Fibroblast of pulmonary artery (primary cell): ENCODE results near the gene IFITM1.
"Not testable (repeated sequence)": the region's sequence is repeated elsewhere in the genome, so short reads cannot be mapped to it uniquely, and the experiment has no call there.

Source experiments
- DNase-seq: peaks from one replicate; pipeline ENCODE4 v3.0.0-alpha.2; 2010; ENCODE audit warnings: low read depth
- H3K4me3 ChIP-seq: replicated peaks from 2 replicates; pipeline ENCODE4 v1.5.1; 2011; ENCODE audit warnings: low read depth, mild to moderate bottlenecking, control low read depth, low read length, moderate library complexity
- TF ChIP-seq, protein P1 (sequence below): IDR thresholded peaks from 2 replicates; pipeline ENCODE4 v1.5.1; 2011; ENCODE audit warnings: mild to moderate bottlenecking, control low read depth, low read length, inconsistent platforms; ENCODE audit errors: missing control alignments

The IFITM1 gene

DNA sequence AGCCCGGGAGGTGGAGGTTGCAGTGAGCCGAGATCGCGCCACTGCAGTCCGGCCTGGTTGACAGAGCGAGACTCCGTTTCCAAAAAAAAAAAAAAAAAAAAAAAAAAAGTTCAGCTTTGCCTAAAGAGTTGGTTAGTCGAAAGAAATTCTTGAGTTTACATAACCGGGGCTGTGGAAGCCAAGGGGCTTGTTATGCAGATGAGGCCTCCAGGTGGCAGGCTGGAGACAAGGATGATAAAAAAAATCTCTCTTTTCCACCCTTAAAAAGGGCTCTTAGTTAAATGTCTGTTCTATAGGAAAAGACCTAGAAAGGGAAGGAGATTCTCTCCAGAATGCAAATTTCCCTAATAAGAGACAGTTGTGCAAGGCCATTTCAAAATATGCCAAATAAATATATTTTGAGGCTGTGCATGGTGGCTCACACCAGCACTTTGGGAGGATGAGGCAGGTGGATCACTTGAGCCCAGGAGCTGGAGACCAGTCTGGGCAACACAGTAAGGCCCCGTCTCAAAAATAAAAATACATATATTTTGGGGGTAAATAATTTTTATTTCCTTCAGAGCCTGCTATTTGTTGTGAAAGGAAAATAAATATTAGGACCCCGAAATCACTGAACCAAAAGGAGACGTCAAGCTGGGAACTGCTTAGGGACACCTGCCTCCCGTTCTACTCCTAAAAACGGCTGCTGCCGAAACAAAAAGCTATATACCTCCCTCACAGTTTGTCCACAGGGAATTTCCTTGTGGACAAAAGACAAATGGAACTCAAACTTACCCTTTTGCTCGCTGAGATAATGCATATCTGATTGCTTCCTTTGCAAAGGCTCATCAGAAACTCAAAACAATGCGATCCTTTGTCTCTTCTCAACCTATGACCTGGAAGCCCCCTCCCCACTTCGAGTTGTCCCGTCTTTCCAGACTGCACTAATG is 8.7 kb upstream of the IFITM1 start:
- no peak overlapping the region for H3K4me3 ChIP-seq
- DNase-seq, result peak; percentile 86
- TF ChIP-seq, protein P1, sequence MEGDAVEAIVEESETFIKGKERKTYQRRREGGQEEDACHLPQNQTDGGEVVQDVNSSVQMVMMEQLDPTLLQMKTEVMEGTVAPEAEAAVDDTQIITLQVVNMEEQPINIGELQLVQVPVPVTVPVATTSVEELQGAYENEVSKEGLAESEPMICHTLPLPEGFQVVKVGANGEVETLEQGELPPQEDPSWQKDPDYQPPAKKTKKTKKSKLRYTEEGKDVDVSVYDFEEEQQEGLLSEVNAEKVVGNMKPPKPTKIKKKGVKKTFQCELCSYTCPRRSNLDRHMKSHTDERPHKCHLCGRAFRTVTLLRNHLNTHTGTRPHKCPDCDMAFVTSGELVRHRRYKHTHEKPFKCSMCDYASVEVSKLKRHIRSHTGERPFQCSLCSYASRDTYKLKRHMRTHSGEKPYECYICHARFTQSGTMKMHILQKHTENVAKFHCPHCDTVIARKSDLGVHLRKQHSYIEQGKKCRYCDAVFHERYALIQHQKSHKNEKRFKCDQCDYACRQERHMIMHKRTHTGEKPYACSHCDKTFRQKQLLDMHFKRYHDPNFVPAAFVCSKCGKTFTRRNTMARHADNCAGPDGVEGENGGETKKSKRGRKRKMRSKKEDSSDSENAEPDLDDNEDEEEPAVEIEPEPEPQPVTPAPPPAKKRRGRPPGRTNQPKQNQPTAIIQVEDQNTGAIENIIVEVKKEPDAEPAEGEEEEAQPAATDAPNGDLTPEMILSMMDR, result peak; percentile 78

GRCh38 chr11:305844-306211 is 8.0 kb upstream of the IFITM1 start:
- TF ChIP-seq, protein P1, result no peak
- no peak overlapping the region for H3K4me3 ChIP-seq
- DNase-seq, result no peak

DNA sequence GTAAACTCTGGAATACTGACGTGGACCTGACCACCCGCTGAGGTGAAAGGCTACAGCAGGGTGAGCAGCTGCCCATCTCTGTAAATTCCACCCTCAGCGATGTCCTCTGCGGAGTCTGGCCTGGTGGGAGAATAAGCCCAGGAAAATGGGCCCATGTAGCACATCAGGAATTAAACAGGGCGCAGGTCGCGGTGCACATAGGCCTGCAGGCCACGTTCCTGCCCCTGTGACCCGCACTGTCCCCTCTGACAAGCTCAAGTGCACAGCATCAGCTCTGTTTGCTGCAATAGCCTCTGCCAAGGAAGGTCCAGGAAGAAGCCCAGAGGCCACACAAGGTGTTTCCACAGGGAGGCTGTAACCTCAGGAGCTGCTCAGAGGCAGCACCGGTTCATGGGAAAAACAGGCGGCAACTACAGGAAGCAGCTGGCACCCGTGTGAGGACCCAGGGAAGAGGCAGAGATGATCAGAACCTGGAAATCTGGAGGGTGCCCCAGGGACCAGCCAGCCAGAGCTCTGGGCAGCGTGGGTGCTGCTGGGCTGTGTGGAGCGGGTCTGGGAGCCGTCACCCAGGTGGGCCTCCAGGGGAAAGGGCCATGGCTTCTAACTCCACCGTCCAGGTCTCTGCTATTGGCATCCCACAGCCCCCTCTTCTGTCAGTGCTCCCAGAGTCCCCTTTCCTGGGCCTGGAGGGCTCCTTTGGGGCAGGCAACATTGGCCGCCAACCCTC is 7.0 kb upstream of the IFITM1 start:
- H3K4me3 ChIP-seq, result no peak overlapping the region
- DNase-seq, result no peak
- TF ChIP-seq, protein P1, result no peak

- DNase-seq, result peak; percentile 92
- peak within 1 kb of the TSS; percentile 78 for H3K4me3 ChIP-seq
- TF ChIP-seq, protein P1, result peak; percentile 10
These were observed 5.8 kb upstream of the IFITM1 start, which contains the start of gene IFITM2 for GRCh38 chr11:307766-308708. Gene IFITM2, plus strand, starts transcription at chr11:307816. Its CDS starts 377 bp downstream, at chr11:308193.

DNA sequence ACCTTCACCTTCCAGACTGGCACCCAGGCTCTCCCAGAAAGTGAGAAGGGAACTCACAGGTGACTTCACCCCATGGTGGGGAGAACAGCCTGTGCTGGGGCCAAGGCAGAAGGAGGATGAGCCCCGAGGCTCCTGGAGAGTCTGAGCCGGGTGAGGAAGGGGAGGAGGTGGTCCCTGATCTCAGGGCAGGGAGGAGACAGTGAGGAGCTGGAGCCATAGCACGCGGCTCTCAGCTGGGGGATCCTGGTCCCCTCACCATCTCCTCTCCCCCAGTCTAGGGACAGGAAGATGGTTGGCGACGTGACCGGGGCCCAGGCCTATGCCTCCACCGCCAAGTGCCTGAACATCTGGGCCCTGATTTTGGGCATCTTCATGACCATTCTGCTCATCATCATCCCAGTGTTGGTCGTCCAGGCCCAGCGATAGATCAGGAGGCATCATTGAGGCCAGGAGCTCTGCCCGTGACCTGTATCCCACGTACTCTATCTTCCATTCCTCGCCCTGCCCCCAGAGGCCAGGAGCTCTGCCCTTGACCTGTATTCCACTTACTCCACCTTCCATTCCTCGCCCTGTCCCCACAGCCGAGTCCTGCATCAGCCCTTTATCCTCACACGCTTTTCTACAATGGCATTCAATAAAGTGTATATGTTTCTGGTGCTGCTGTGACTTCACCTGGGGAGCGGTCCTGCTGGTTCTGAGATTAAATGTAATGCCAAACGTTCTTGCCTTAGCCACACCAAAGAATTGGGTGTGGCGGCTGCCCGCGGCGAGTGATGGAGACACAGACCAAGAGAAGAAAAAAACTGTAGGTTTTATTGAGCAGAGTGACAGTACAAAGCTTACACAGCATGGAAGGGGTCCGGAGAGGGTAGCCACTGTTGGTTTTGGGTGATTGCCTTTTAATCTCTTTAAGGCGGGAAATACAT is 4.8 kb upstream of the IFITM1 start:
- DNase-seq, result not testable (repeated sequence)
- H3K4me3 ChIP-seq, result peak overlapping the region; percentile 78

- peak overlapping the region; percentile 78 for H3K4me3 ChIP-seq
- DNase-seq, result not testable (repeated sequence)
These were observed 3.8 kb upstream of the IFITM1 start for GRCh38 chr11:309979-310572.

GRCh38 chr11:311013-311748 is 2.7 kb upstream of the IFITM1 start:
- H3K4me3 ChIP-seq, result peak overlapping the region; percentile 34
- DNase-seq, result not testable (repeated sequence)
